Neuronal stem cell (in vitro differentiated cells): ENCODE results near the gene SH3YL1.

Experiments used
- DNase-seq: peaks from one replicate; pipeline ENCODE4 v3.0.0-alpha.2; 2013; ENCODE audit warnings: low spot score
- H2AFZ ChIP-seq: one replicate; pipeline ENCODE4 v1.6.1; 2013; ENCODE audit warnings: mild to moderate bottlenecking, low read length, inconsistent platforms
- H2AK5ac ChIP-seq: 2 replicates; pipeline ENCODE4 v1.6.1; 2013; ENCODE audit warnings: low read depth, mild to moderate bottlenecking, inconsistent platforms, low read length, moderate library complexity, mixed read lengths
- H2BK120ac ChIP-seq: 2 replicates; pipeline ENCODE4 v1.6.1; 2013; ENCODE audit warnings: low read depth, mild to moderate bottlenecking, inconsistent platforms, low read length, moderate library complexity, mixed read lengths
- H2BK12ac ChIP-seq: one replicate; pipeline ENCODE4 v1.6.1; 2013; ENCODE audit warnings: low read length, inconsistent platforms
- H2BK15ac ChIP-seq: 2 replicates; pipeline ENCODE4 v1.6.1; 2013; ENCODE audit warnings: mild to moderate bottlenecking, low read length, inconsistent platforms, mixed read lengths
- H2BK5ac ChIP-seq: one replicate; pipeline ENCODE4 v1.6.1; 2013; ENCODE audit warnings: inconsistent platforms, mild to moderate bottlenecking, low read length, moderate library complexity
- H3K14ac ChIP-seq: one replicate; pipeline ENCODE4 v1.6.1; 2013; ENCODE audit warnings: low read length, inconsistent platforms
- H3K18ac ChIP-seq: 2 replicates; pipeline ENCODE4 v1.6.1; 2013; ENCODE audit warnings: low read length, inconsistent platforms
- H3K23ac ChIP-seq: 2 replicates; pipeline ENCODE4 v1.6.1; 2013; ENCODE audit warnings: low read depth, mild to moderate bottlenecking, mixed read lengths, low read length, inconsistent platforms; ENCODE audit not compliant: poor library complexity
- H3K27ac ChIP-seq: replicated peaks from 3 replicates; pipeline ENCODE4 v1.5.1; 2013; ENCODE audit warnings: low read length, inconsistent platforms
- H3K27me3 ChIP-seq, 3 experiments: 2 replicates each; pipeline ENCODE4 v1.6.1; 2013; ENCODE audit warnings: low read length in 3 of 3, mild to moderate bottlenecking in 2 of 3, inconsistent platforms in 1 of 3, low read depth in 1 of 3, mixed read lengths in 1 of 3, moderate library complexity in 1 of 3; ENCODE audit not compliant: control insufficient read depth in 3 of 3, insufficient read depth in 3 of 3
- H3K36me3 ChIP-seq, 2 donors: replicated peaks in 1 of 2; 2 replicates each; pipeline ENCODE4 v1.6.1; 2013; ENCODE audit warnings: low read length in 2 of 2; ENCODE audit not compliant: control insufficient read depth in 2 of 2, insufficient read depth in 2 of 2
- H3K4ac ChIP-seq: 2 replicates; pipeline ENCODE4 v1.6.1; 2013; ENCODE audit warnings: inconsistent platforms, mild to moderate bottlenecking, low read length, moderate library complexity
- H3K4me1 ChIP-seq, 2 donors: 1 replicate in 1 of 2; 2 replicates in 1 of 2; pipeline ENCODE4 v1.6.1; 2013; ENCODE audit warnings: low read length in 2 of 2, low read depth in 1 of 2; ENCODE audit not compliant: control insufficient read depth in 2 of 2, insufficient read depth in 1 of 2
- H3K4me2 ChIP-seq: one replicate; pipeline ENCODE4 v1.6.1; 2013; ENCODE audit warnings: mild to moderate bottlenecking, low read length, inconsistent platforms; ENCODE audit not compliant: insufficient read depth, poor library complexity, severe bottlenecking
- H3K4me3 ChIP-seq, 2 donors: 2 replicates each; pipeline ENCODE4 v1.5.1; 2013; ENCODE audit warnings: low read length in 2 of 2, mild to moderate bottlenecking in 2 of 2, inconsistent platforms in 1 of 2, moderate library complexity in 1 of 2
- H3K79me1 ChIP-seq: one replicate; pipeline ENCODE4 v1.6.1; 2013; ENCODE audit warnings: low read depth, mild to moderate bottlenecking, inconsistent platforms, low read length, moderate library complexity
- H3K9ac ChIP-seq: one replicate; pipeline ENCODE4 v1.6.1; 2013; ENCODE audit warnings: mild to moderate bottlenecking, low read depth, low read length, inconsistent platforms; ENCODE audit not compliant: poor library complexity
- H3K9me3 ChIP-seq, 2 donors: replicated peaks in 1 of 2; 2 replicates each; pipeline versions ENCODE3 to v1.6.1; 2013; ENCODE audit warnings: low read length in 2 of 2, mild to moderate bottlenecking in 2 of 2, inconsistent platforms in 1 of 2, low read depth in 1 of 2, mixed read lengths in 1 of 2, moderate library complexity in 1 of 2; ENCODE audit not compliant: control insufficient read depth in 2 of 2, insufficient read depth in 1 of 2
- H4K8ac ChIP-seq: one replicate; pipeline ENCODE4 v1.6.1; 2013; ENCODE audit warnings: low read depth, mild to moderate bottlenecking, inconsistent platforms, low read length, moderate library complexity
- H4K91ac ChIP-seq: one replicate; pipeline ENCODE4 v1.6.1; 2013; ENCODE audit warnings: low read length, low read depth, mild to moderate bottlenecking, inconsistent platforms; ENCODE audit not compliant: poor library complexity
- WGBS, 2 donors: extraction: QIAGEN DNeasy Blood & Tissue Kit; methylation state at CpG; one replicate each; pipeline ENCODE4 v1.1.7; 2013; ENCODE audit warnings: missing lambda C conversion rate in 2 of 2, mixed read lengths in 1 of 2; ENCODE audit not compliant: insufficient read length in 2 of 2, insufficient replicate concordance in 1 of 2; ENCODE audit errors: extremely low coverage in 2 of 2; 5-methylcytosine and 5-hydroxymethylcytosine counted together

The SH3YL1 gene

GRCh38 chr2:201648-202433, 62.0 kb downstream of the SH3YL1 start:
- Histone ChIP-seq H2BK15ac (no peak overlapping the region), H3K36me3 (no peaks in the 10 kb centered on the region), H4K91ac (no peak overlapping the region), H3K27ac (no peak overlapping the region), H3K4ac (no peak overlapping the region), H2AFZ (no peak overlapping the region), H3K4me2 (no peak overlapping the region), H3K14ac (no peak overlapping the region), H4K8ac (no peak overlapping the region), H3K9me3 (no peaks in the 10 kb centered on the region), H2BK120ac (no peak overlapping the region), H2AK5ac (no peak overlapping the region), H3K4me1 (no peaks in the 10 kb centered on the region), H2BK12ac (no peak overlapping the region), H3K79me1 (no peaks in the 10 kb centered on the region), H3K23ac (no peak overlapping the region), H2BK5ac (no peak overlapping the region), H3K4me3 (no peak overlapping the region), H3K18ac (no peak overlapping the region), H3K27me3 (no peaks in the 10 kb centered on the region), H3K9ac (no peak overlapping the region)
- DNase-seq: no peak
- no CpG with 5 or more reads among the region's 9 CpGs for WGBS, 2 donors

GRCh38 chr2:199041-199966, 64.5 kb downstream of the SH3YL1 start:
- Histone ChIP-seq H2AFZ (peak overlapping the region; percentile 32), H2AK5ac (no peak overlapping the region), H3K4me1 (no peaks in the 10 kb centered on the region), H3K27ac (no peak overlapping the region), H3K23ac (no peak overlapping the region), H3K9ac (no peak overlapping the region), H2BK5ac (no peak overlapping the region), H3K27me3 (no peaks in the 10 kb centered on the region), H3K4ac (no peak overlapping the region), H3K18ac (no peak overlapping the region), H3K14ac (no peak overlapping the region), H4K8ac (no peak overlapping the region), H4K91ac (no peak overlapping the region), H3K36me3 (no peaks in the 10 kb centered on the region), H2BK15ac (no peak overlapping the region), H2BK12ac (no peak overlapping the region), H3K4me3 (no peak overlapping the region), H3K4me2 (no peak overlapping the region), H3K79me1 (no peaks in the 10 kb centered on the region), H3K9me3 (no peaks in the 10 kb centered on the region), H2BK120ac (no peak overlapping the region)
- no peak for DNase-seq
- WGBS, 2 donors: no CpG with 5 or more reads among the region's 22 CpGs

GRCh38 chr2:196406-196805, 67.4 kb downstream of the SH3YL1 start:
- H3K18ac ChIP-seq: no peak overlapping the region
- H2AK5ac ChIP-seq: no peak overlapping the region
- H3K4me3 ChIP-seq: no peak overlapping the region
- H3K9ac ChIP-seq: no peak overlapping the region
- no peak overlapping the region for H2AFZ ChIP-seq
- no peak overlapping the region for H2BK12ac ChIP-seq
- H3K27ac ChIP-seq: no peak overlapping the region
- no peaks in the 10 kb centered on the region for H3K9me3 ChIP-seq
- H3K4me2 ChIP-seq: no peak overlapping the region
- no peak overlapping the region for H3K23ac ChIP-seq
- H4K91ac ChIP-seq: no peak overlapping the region
- no peak overlapping the region for H2BK120ac ChIP-seq
- no CpG with 5 or more reads among the region's 5 CpGs for WGBS, 2 donors
- no peak overlapping the region for H3K14ac ChIP-seq
- no peaks in the 10 kb centered on the region for H3K36me3 ChIP-seq
- DNase-seq: no peak
- no peak overlapping the region for H2BK5ac ChIP-seq
- H2BK15ac ChIP-seq: no peak overlapping the region
- H3K27me3 ChIP-seq: no peaks in the 10 kb centered on the region
- H3K79me1 ChIP-seq: no peaks in the 10 kb centered on the region
- H4K8ac ChIP-seq: no peak overlapping the region
- H3K4me1 ChIP-seq: no peaks in the 10 kb centered on the region
- no peak overlapping the region for H3K4ac ChIP-seq

GRCh38 chr2:195932-196331, 67.9 kb downstream of the SH3YL1 start:
- no peak overlapping the region for H3K18ac ChIP-seq
- no peak overlapping the region for H3K14ac ChIP-seq
- H3K27ac ChIP-seq: no peak overlapping the region
- H3K4me3 ChIP-seq: no peak overlapping the region
- no peak overlapping the region for H2BK15ac ChIP-seq
- no peaks in the 10 kb centered on the region for H3K36me3 ChIP-seq
- no peak overlapping the region for H3K23ac ChIP-seq
- no peaks in the 10 kb centered on the region for H3K9me3 ChIP-seq
- H4K91ac ChIP-seq: no peak overlapping the region
- no peak overlapping the region for H3K4me2 ChIP-seq
- H3K79me1 ChIP-seq: no peaks in the 10 kb centered on the region
- no peak overlapping the region for H3K4ac ChIP-seq
- H3K27me3 ChIP-seq: no peaks in the 10 kb centered on the region
- H2AFZ ChIP-seq: peak overlapping the region; percentile 45
- no peak overlapping the region for H2BK12ac ChIP-seq
- no peak overlapping the region for H2BK120ac ChIP-seq
- no peak overlapping the region for H3K9ac ChIP-seq
- H2BK5ac ChIP-seq: no peak overlapping the region
- WGBS, 2 donors: no CpG with 5 or more reads among the region's 7 CpGs
- H2AK5ac ChIP-seq: no peak overlapping the region
- no peak overlapping the region for H4K8ac ChIP-seq
- DNase-seq: no peak
- no peaks in the 10 kb centered on the region for H3K4me1 ChIP-seq
